Fibroblast of lung (primary cell): ENCODE results near the gene TP53I11. TPM values are rescaled to one million over a fixed set of nuclear protein-coding genes. Genes with fewer than 3 reads are reported as not detected.

Experiments used
- DNase-seq, 2 donors: peaks; one replicate each; pipeline versions ENCODE4 v3.0.0 to v3.0.0-alpha.2; 2010; ENCODE audit warnings: low read depth in 2 of 2
- H2AFZ ChIP-seq: 2 replicates; pipeline ENCODE4 v1.5.1; 2012; ENCODE audit warnings: low read length, control low read depth, inconsistent platforms
- H3K27ac ChIP-seq: 2 replicates; pipeline ENCODE4 v1.5.1; 2011; ENCODE audit warnings: low read length, control low read depth; ENCODE audit not compliant: insufficient read depth
- H3K27me3 ChIP-seq: 2 replicates; pipeline ENCODE4 v1.5.1; 2011; ENCODE audit warnings: mild to moderate bottlenecking, low read length; ENCODE audit not compliant: control insufficient read depth, insufficient read depth
- H3K36me3 ChIP-seq: 2 replicates; pipeline ENCODE4 v1.5.1; 2011; ENCODE audit warnings: low read length; ENCODE audit not compliant: control insufficient read depth, insufficient read depth
- H3K4me1 ChIP-seq: 2 replicates; pipeline ENCODE4 v1.5.1; 2011; ENCODE audit warnings: low read length; ENCODE audit not compliant: control insufficient read depth, insufficient read depth; ENCODE audit errors: extremely low read depth
- H3K4me2 ChIP-seq: 2 replicates; pipeline ENCODE4 v1.5.1; 2011; ENCODE audit warnings: low read length, control low read depth; ENCODE audit not compliant: insufficient read depth; ENCODE audit errors: extremely low read depth
- H3K4me3 ChIP-seq, 4 experiments: fragments of 200-600 bp in 1 of 4; sonication (generic) in 1 of 4; replicated peaks in 1 of 4; 2 replicates each; pipeline ENCODE4 v1.5.1; 2011 to 2016; ENCODE audit warnings: low read length in 4 of 4, low read depth in 3 of 4, mild to moderate bottlenecking in 3 of 4, control low read depth in 2 of 4, inconsistent platforms in 1 of 4, mixed read lengths in 1 of 4; ENCODE audit not compliant: insufficient read depth in 1 of 4; ENCODE audit errors: control extremely low read depth in 1 of 4
- H3K79me2 ChIP-seq: 2 replicates; pipeline ENCODE4 v1.5.1; 2012; ENCODE audit warnings: mild to moderate bottlenecking, low read length, inconsistent platforms; ENCODE audit not compliant: control insufficient read depth, insufficient read depth
- H3K9ac ChIP-seq: 2 replicates; pipeline ENCODE4 v1.5.1; 2011; ENCODE audit warnings: mild to moderate bottlenecking, low read length, control low read depth; ENCODE audit not compliant: insufficient read depth
- H3K9me3 ChIP-seq: 2 replicates; pipeline ENCODE4 v1.5.1; 2012; ENCODE audit warnings: low read depth, low read length; ENCODE audit not compliant: control insufficient read depth, insufficient read depth
- H4K20me1 ChIP-seq: 2 replicates; pipeline ENCODE4 v1.5.1; 2011; ENCODE audit warnings: low read length; ENCODE audit not compliant: control insufficient read depth, insufficient read depth; ENCODE audit errors: extremely low read depth
- EZH2 ChIP-seq: IDR thresholded peaks from 2 replicates; pipeline ENCODE4 v1.5.1; 2012; ENCODE audit warnings: low read length, control low read depth, mild to moderate bottlenecking; ENCODE audit errors: missing control alignments
- polyA plus RNA-seq, 2 donors: library from polyadenylated mRNA; depleted of rRNA in 1 of 2; stranded (reverse) in 1 of 2; unstranded in 1 of 2; fragments of >200 nt; gene quantifications; 2 replicates each; pipeline ENCODE4 v1.2.1, GENCODE V29; 2011 to 2012; ENCODE audit warnings: missing spikeins in 1 of 2
- total RNA-seq: library from RNA; depleted of rRNA; stranded (reverse); fragments of >200 nt; gene quantifications from 2 replicates; pipeline ENCODE4 v1.2.1, GENCODE V29; 2014
- TF ChIP-seq, protein P1 (sequence below), 2 donors: IDR thresholded peaks in 1 of 2; conservative IDR thresholded peaks in 1 of 2; 1 replicate in 1 of 2; 2 replicates in 1 of 2; pipeline ENCODE4 v1.5.1; 2011 to 2012; ENCODE audit warnings: low read length in 2 of 2, control low read depth in 1 of 2, inconsistent platforms in 1 of 2, low read depth in 1 of 2, mild to moderate bottlenecking in 1 of 2

The TP53I11 gene
- total and polyA plus RNA-seq, 2 donors (not counting 1 experiment from before 2014, with no cell fraction given): 53.2 to 54.0 TPM

DNA sequence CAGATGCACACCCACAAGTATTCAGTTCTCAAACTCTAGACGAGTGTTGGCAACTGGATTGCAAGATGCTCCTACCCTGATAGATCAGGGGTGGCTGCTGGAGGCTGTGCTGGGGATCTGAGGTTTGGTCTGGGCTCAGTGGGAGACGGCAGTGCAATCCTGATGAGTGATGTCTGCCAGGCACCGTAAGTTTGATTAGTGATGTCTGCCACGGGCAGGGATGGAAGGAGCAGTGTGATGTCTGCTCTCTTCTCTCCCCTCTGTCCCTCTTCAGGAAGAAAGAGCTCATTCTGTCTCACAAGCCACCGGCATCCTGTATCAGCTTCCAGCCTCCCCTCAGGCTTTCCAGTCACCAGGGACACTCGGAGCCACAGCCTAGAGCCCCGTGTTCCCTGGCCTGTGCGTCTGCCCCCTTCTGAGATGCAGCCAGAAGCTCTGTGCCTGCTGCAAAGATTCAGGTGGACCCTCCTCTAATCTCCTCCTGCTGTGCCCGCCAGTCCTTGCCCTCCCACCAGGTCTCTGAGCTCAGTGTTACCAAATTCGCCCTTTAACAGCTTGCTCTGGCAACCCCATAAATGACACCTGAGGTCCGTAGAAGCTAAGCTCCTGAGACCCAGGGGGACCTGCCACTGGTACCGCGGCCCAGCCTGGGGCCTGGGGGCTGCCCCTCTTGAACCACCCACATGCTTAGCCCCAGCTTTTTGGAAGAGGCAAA, 19.9 kb downstream of the TP53I11 start:
- H3K4me2 ChIP-seq: no peak overlapping the region
- no peaks in the 10 kb centered on the region for H3K27me3 ChIP-seq
- H4K20me1 ChIP-seq: no peaks in the 10 kb centered on the region
- H3K9ac ChIP-seq: no peak overlapping the region
- no peak overlapping the region for H2AFZ ChIP-seq
- no peak overlapping the region for H3K27ac ChIP-seq
- no peak for DNase-seq
- H3K4me3 ChIP-seq: no peak overlapping the region
- no peaks in the 10 kb centered on the region for H3K9me3 ChIP-seq
- H3K79me2 ChIP-seq: no peaks in the 10 kb centered on the region
- no peaks in the 10 kb centered on the region for H3K4me1 ChIP-seq
- TF ChIP-seq EZH2: no peak
- TF ChIP-seq, protein P1, sequence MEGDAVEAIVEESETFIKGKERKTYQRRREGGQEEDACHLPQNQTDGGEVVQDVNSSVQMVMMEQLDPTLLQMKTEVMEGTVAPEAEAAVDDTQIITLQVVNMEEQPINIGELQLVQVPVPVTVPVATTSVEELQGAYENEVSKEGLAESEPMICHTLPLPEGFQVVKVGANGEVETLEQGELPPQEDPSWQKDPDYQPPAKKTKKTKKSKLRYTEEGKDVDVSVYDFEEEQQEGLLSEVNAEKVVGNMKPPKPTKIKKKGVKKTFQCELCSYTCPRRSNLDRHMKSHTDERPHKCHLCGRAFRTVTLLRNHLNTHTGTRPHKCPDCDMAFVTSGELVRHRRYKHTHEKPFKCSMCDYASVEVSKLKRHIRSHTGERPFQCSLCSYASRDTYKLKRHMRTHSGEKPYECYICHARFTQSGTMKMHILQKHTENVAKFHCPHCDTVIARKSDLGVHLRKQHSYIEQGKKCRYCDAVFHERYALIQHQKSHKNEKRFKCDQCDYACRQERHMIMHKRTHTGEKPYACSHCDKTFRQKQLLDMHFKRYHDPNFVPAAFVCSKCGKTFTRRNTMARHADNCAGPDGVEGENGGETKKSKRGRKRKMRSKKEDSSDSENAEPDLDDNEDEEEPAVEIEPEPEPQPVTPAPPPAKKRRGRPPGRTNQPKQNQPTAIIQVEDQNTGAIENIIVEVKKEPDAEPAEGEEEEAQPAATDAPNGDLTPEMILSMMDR (conservative IDR thresholded peaks at IDR 0.05 in 1 of 2, IDR thresholded peaks at IDR 0.05 in 1 of 2; ENCODE audit: low read depth in 1 of 2, low read length in 2 of 2): no peak
- peaks cover 10% of the 10 kb centered on the region for H3K36me3 ChIP-seq

DNA sequence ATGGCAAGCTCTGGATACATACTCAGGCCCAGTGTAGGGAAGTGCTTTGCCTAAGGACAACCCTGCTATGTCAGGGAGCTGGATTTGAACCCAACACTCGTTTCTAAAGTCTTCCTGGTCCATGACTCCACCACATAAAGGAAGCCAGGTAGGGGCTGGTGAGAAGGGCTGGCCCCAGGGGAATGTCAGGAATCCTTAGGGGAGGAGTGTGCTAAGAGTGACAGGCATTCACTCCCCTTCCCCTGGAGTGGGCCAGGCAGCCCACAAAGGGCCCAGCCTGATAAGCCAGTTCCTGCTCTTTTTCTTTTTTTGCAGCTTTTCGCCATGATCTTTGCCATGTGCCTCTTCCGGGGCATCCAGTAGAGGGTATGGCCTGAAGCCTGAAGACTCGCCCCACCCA, 21.9 kb downstream of the TP53I11 start:
- H2AFZ ChIP-seq: no peak overlapping the region
- no peaks in the 10 kb centered on the region for H4K20me1 ChIP-seq
- no peak overlapping the region for H3K27ac ChIP-seq
- no peaks in the 10 kb centered on the region for H3K4me1 ChIP-seq
- H3K79me2 ChIP-seq: no peaks in the 10 kb centered on the region
- H3K9ac ChIP-seq: no peak overlapping the region
- no peaks in the 10 kb centered on the region for H3K27me3 ChIP-seq
- peaks cover 1% of the 10 kb centered on the region for H3K36me3 ChIP-seq
- no peak overlapping the region for H3K4me2 ChIP-seq
- no peak for DNase-seq
- TF ChIP-seq, protein P1 (conservative IDR thresholded peaks at IDR 0.05 in 1 of 2, IDR thresholded peaks at IDR 0.05 in 1 of 2; ENCODE audit: low read depth in 1 of 2, low read length in 2 of 2): no peak
- no peak for TF ChIP-seq EZH2
- no peaks in the 10 kb centered on the region for H3K9me3 ChIP-seq
- H3K4me3 ChIP-seq: no peak overlapping the region

DNA sequence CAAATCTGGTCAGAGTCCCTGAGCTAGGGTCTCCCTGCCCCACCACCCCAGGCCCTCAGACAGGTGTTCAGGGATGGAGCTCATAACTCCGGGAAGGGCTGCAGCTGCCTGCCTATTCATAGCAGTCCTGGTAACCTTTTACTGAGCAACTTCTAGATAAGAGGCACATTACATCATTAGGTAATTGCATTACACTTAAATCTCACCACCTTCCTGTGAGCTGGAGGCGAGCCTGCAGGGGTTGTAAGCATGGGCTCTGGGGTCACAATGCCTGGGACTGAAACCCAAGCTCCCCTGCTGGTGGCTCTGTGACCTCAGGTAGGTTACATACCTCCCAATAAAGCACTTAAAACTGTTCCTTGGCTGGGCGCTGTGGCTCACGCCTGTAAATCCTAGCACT, 22.5 kb downstream of the TP53I11 start:
- H3K36me3 ChIP-seq: peaks cover 1% of the 10 kb centered on the region
- no peaks in the 10 kb centered on the region for H3K9me3 ChIP-seq
- TF ChIP-seq EZH2: no peak
- TF ChIP-seq, protein P1 (conservative IDR thresholded peaks at IDR 0.05 in 1 of 2, IDR thresholded peaks at IDR 0.05 in 1 of 2; ENCODE audit: low read depth in 1 of 2, low read length in 2 of 2): no peak
- no peaks in the 10 kb centered on the region for H3K4me1 ChIP-seq
- H4K20me1 ChIP-seq: no peaks in the 10 kb centered on the region
- H3K27ac ChIP-seq: no peak overlapping the region
- H3K4me3 ChIP-seq: no peak overlapping the region
- no peak overlapping the region for H3K4me2 ChIP-seq
- no peak for DNase-seq
- no peak overlapping the region for H2AFZ ChIP-seq
- H3K27me3 ChIP-seq: no peaks in the 10 kb centered on the region
- H3K9ac ChIP-seq: no peak overlapping the region
- no peaks in the 10 kb centered on the region for H3K79me2 ChIP-seq
